SK-N-SH (cell line): ENCODE results near the gene GDPD5. TPM values are rescaled to one million over a fixed set of nuclear protein-coding genes. Genes with fewer than 3 reads are reported as not detected.

Experiments used
- CTCF ChIA-PET: fragments of 300-600, 350-600 bp; formaldehyde crosslinking; extraction: SDS; loops from one replicate; lab custom pipeline; 2021; lab: Yijun Ruan, JAX
- POLR2A ChIA-PET: fragments of 350-600 bp; sonication (Branson Sonifier 250); formaldehyde crosslinking; extraction: SDS; loops from one replicate; lab custom pipeline; 2020; ENCODE audit warnings: antibody characterized with exemption, inconsistent platforms; lab: Yijun Ruan, JAX
- DNase-seq: peaks from one replicate; pipeline ENCODE4 v3.0.0; 2012
- H2AFZ ChIP-seq: fragments of 200-600 bp; sonication (generic); 2 replicates; pipeline ENCODE4 v1.8.1; 2016; ENCODE audit warnings: antibody characterized with exemption, mild to moderate bottlenecking, low read depth
- H3F3A ChIP-seq: fragments of 200-600 bp; sonication (generic); replicated peaks from 2 replicates; pipeline ENCODE3; 2016; ENCODE audit warnings: antibody characterized with exemption, mild to moderate bottlenecking; ENCODE audit not compliant: insufficient read depth
- H3K27ac ChIP-seq, 2 experiments: fragments of 200-500 bp in 1 of 2; fragments of 200-600 bp in 1 of 2; sonication (Bioruptor generic) in 1 of 2; sonication (generic), shearing (Covaris generic) in 1 of 2; 2 replicates each; pipeline versions ENCODE4 v1.5.1 to v1.6.1; 2014 to 2016; ENCODE audit warnings: low read depth in 2 of 2, inconsistent platforms in 1 of 2, low read length in 1 of 2, mild to moderate bottlenecking in 1 of 2, mixed read lengths in 1 of 2
- H3K27me3 ChIP-seq: fragments of 200-600 bp; sonication (generic), shearing (Covaris generic); 2 replicates; pipeline ENCODE4 v1.6.1; 2016; ENCODE audit warnings: mixed run types; ENCODE audit not compliant: insufficient read depth
- H3K36me3 ChIP-seq, 2 experiments: fragments of 200-500 bp in 1 of 2; fragments of 200-600 bp in 1 of 2; sonication (Bioruptor generic) in 1 of 2; sonication (generic) in 1 of 2; replicated peaks in 1 of 2; 2 replicates each; pipeline versions ENCODE3 to v1.5.1; 2014 to 2016; ENCODE audit warnings: low read length in 1 of 2, mild to moderate bottlenecking in 1 of 2; ENCODE audit not compliant: insufficient read depth in 2 of 2, control insufficient read depth in 1 of 2
- H3K4me1 ChIP-seq, 2 experiments: fragments of 200-500 bp in 1 of 2; fragments of 200-600 bp in 1 of 2; sonication (Bioruptor generic) in 1 of 2; sonication (generic), shearing (Covaris generic) in 1 of 2; 2 replicates each; pipeline versions ENCODE4 v1.5.1 to v1.6.1; 2014 to 2016; ENCODE audit warnings: low read depth in 1 of 2, low read length in 1 of 2, mixed run types in 1 of 2; ENCODE audit not compliant: insufficient read depth in 2 of 2, control insufficient read depth in 1 of 2
- H3K4me2 ChIP-seq: fragments of 200-600 bp; sonication (generic), shearing (Covaris generic); 2 replicates; pipeline ENCODE4 v1.6.1; 2017; ENCODE audit warnings: mixed run types
- H3K4me3 ChIP-seq, 2 experiments: fragments of 200-500 bp in 1 of 2; fragments of 200-600 bp in 1 of 2; sonication (Bioruptor generic) in 1 of 2; sonication (generic), shearing (Covaris generic) in 1 of 2; 2 replicates each; pipeline versions ENCODE4 v1.5.1 to v1.8.1; 2014 to 2016; ENCODE audit warnings: low read depth in 2 of 2, inconsistent platforms in 1 of 2, low read length in 1 of 2, mild to moderate bottlenecking in 1 of 2, mixed read lengths in 1 of 2, moderate library complexity in 1 of 2
- H3K79me2 ChIP-seq: fragments of 200-600 bp; sonication (generic); 2 replicates; pipeline ENCODE4 v1.8.1; 2017; ENCODE audit warnings: mild to moderate bottlenecking; ENCODE audit not compliant: insufficient read depth
- H3K9ac ChIP-seq: fragments of 200-600 bp; sonication (generic); 2 replicates; pipeline ENCODE4 v1.6.1; 2017; ENCODE audit warnings: mixed run types
- H3K9me2 ChIP-seq: fragments of 200-600 bp; sonication (generic); 2 replicates; pipeline ENCODE4 v1.6.1; 2017; ENCODE audit warnings: mixed run types
- H3K9me3 ChIP-seq: fragments of 200-600 bp; sonication (generic); 2 replicates; pipeline ENCODE4 v1.6.1; 2017; ENCODE audit warnings: mixed run types, mild to moderate bottlenecking, moderate library complexity
- H4K20me1 ChIP-seq: fragments of 200-600 bp; sonication (generic); 2 replicates; pipeline ENCODE4 v1.6.1; 2017; ENCODE audit warnings: mild to moderate bottlenecking, mixed run types; ENCODE audit not compliant: insufficient read depth
- CHD2 ChIP-seq: fragments of 150-350 bp; IDR thresholded peaks from 2 replicates; pipeline ENCODE4 v1.6.1; 2018; ENCODE audit warnings: low read length; ENCODE audit not compliant: partially characterized antibody
- CTCF ChIP-seq: fragments of 200-600 bp; sonication (generic); IDR thresholded peaks from 2 replicates; pipeline ENCODE4 v1.6.1; 2017; ENCODE audit warnings: antibody characterized with exemption, mild to moderate bottlenecking, moderate library complexity
- EP300 ChIP-seq, 2 experiments: IDR thresholded peaks; 2 replicates each; pipeline versions ENCODE4 v1.4.0 to v1.6.1; 2012; ENCODE audit warnings: borderline replicate concordance in 1 of 2, low read depth in 1 of 2, low read length in 1 of 2
- FOSL2 ChIP-seq: IDR thresholded peaks from 2 replicates; pipeline ENCODE4 v1.4.0; 2012; ENCODE audit warnings: low read depth, mild to moderate bottlenecking, moderate library complexity, borderline replicate concordance
- FOXJ3 ChIP-seq: sonication (generic); formaldehyde crosslinking; IDR thresholded peaks from 2 replicates; pipeline ENCODE4 v1.5.1; 2020; ENCODE audit warnings: mild to moderate bottlenecking, missing genetic modification reagents
- FOXM1 ChIP-seq: IDR thresholded peaks from 2 replicates; pipeline ENCODE4 v1.4.0; 2012; ENCODE audit warnings: low read depth, mild to moderate bottlenecking
- GATA2 ChIP-seq: sonication (generic); formaldehyde crosslinking; IDR thresholded peaks from 2 replicates; pipeline ENCODE4 v1.5.0; 2020; ENCODE audit warnings: mild to moderate bottlenecking, missing genetic modification reagents
- JUND ChIP-seq: IDR thresholded peaks from 2 replicates; pipeline ENCODE4 v1.4.0; 2012
- MAX ChIP-seq: IDR thresholded peaks from 2 replicates; pipeline ENCODE4 v1.4.0; 2012; ENCODE audit warnings: low read depth
- MEF2A ChIP-seq: IDR thresholded peaks from 2 replicates; pipeline ENCODE4 v1.4.0; 2012; ENCODE audit warnings: low read depth, borderline replicate concordance
- MXI1 ChIP-seq: IDR thresholded peaks from 2 replicates; pipeline ENCODE4 v1.6.1; 2012; ENCODE audit warnings: mild to moderate bottlenecking, low read depth, low read length, improper control_type of control experiment
- NFIC ChIP-seq: IDR thresholded peaks from 2 replicates; pipeline ENCODE4 v1.4.0; 2012; ENCODE audit warnings: borderline replicate concordance
- NRF1 ChIP-seq: IDR thresholded peaks from 2 replicates; pipeline ENCODE4 v1.6.1; 2012; ENCODE audit warnings: low read depth, mild to moderate bottlenecking, low read length
- PBX3 ChIP-seq: IDR thresholded peaks from 2 replicates; pipeline ENCODE4; 2012
- POLR2AphosphoS5 ChIP-seq: IDR thresholded peaks from 2 replicates; pipeline ENCODE4 v1.6.1; 2012; ENCODE audit warnings: low read depth, low read length
- RAD21 ChIP-seq: IDR thresholded peaks from 2 replicates; pipeline ENCODE4 v1.6.1; 2012; ENCODE audit warnings: mild to moderate bottlenecking, low read length
- RCOR1 ChIP-seq: fragments of 150-350 bp; IDR thresholded peaks from 2 replicates; pipeline ENCODE4 v1.6.1; 2017; ENCODE audit warnings: antibody characterized with exemption, low read length
- RFX5 ChIP-seq: IDR thresholded peaks from 2 replicates; pipeline ENCODE4 v1.6.1; 2012; ENCODE audit warnings: mild to moderate bottlenecking, improper control_type of control experiment, low read length
- RXRA ChIP-seq: IDR thresholded peaks from 2 replicates; pipeline ENCODE4 v1.4.0; 2012; ENCODE audit warnings: low read depth, mild to moderate bottlenecking, borderline replicate concordance
- SIN3A ChIP-seq: IDR thresholded peaks from 2 replicates; pipeline ENCODE4 v1.6.1; 2012; ENCODE audit warnings: low read depth, mild to moderate bottlenecking, low read length, moderate library complexity, borderline replicate concordance
- SMC3 ChIP-seq: IDR thresholded peaks from 2 replicates; pipeline ENCODE4 v1.6.1; 2012; ENCODE audit warnings: low read depth, low read length, improper control_type of control experiment
- TAF1 ChIP-seq: IDR thresholded peaks from 2 replicates; pipeline ENCODE4 v1.6.1; 2012; ENCODE audit warnings: low read depth, mild to moderate bottlenecking, low read length, moderate library complexity, borderline replicate concordance
- TCF12 ChIP-seq: IDR thresholded peaks from 2 replicates; pipeline ENCODE4 v1.4.0; 2012
- TEAD4 ChIP-seq: IDR thresholded peaks from 2 replicates; pipeline ENCODE4 v1.4.0; 2012; ENCODE audit warnings: mild to moderate bottlenecking, borderline replicate concordance; ENCODE audit not compliant: insufficient read depth
- ZBTB33 ChIP-seq: IDR thresholded peaks from 2 replicates; pipeline ENCODE4 v1.4.0; 2012; ENCODE audit warnings: low read depth, borderline replicate concordance
- WGBS: methylation state at CpG from one replicate; pipeline ENCODE4 v1.1.6; 2017; ENCODE audit warnings: low lambda C conversion rate; 5-methylcytosine and 5-hydroxymethylcytosine counted together
- polyA plus RNA-seq, 3 experiments: library from polyadenylated mRNA; depleted of rRNA; stranded (reverse); fragments of >200 nt; gene quantifications; 2 replicates each; pipeline ENCODE4 v1.2.3, GENCODE V29; 2012

GDPD5 gene
- polyA plus RNA-seq, 1 of the 3 experiments (the other 2 are of a cell fraction) = 2.2 TPM

- H3K27me3 ChIP-seq = no peaks in the 10 kb centered on the region
- ChIA-PET CTCF (interaction anchor here (0.8 to 4.0 kb wide), 17 partner anchors 11 to 1776 kb away, joined by 3 to 15 read pairs (median 3); partner anchors contain the start of genes GDPD5 and MAP6), POLR2A (interaction anchor here (0.6 to 3.6 kb wide), 20 partner anchors 8 to 216 kb away, joined by 3 to 39 read pairs (median 4); partner anchors contain the start of genes MAP6 and SERPINH1)
- no peaks in the 10 kb centered on the region for H3K79me2 ChIP-seq
- WGBS = 24% methylated on average over 13 of the region's 21 CpGs
- no peaks in the 10 kb centered on the region for H3K9me2 ChIP-seq
- H3K4me2 ChIP-seq = peak overlapping the region; percentile 42; the same call in 1 of the 2 replicates
- DNase-seq = peak; percentile 96
- H3K36me3 ChIP-seq = no peaks in the 10 kb centered on the region
- H3K4me1 ChIP-seq = peaks cover 38 to 58% of the 10 kb centered on the region in 2 experiments
- no peaks in the 10 kb centered on the region for H4K20me1 ChIP-seq
- H3K9me3 ChIP-seq = no peaks in the 10 kb centered on the region
- TF ChIP-seq RXRA (no peak), JUND (peak; percentile 36; the same call in 1 of the 2 replicates), FOXJ3 (peak; percentile 93), PBX3 (peak; percentile 24; the same call in 1 of the 2 replicates), FOXM1 (no peak), TAF1 (no peak), MAX (peak; percentile 50; the same call in 1 of the 2 replicates), SMC3 (peak; percentile 28; the same call in 1 of the 2 replicates), MXI1 (peak; percentile 89), MEF2A (no peak; the same call in 1 of the 2 replicates), GATA2 (CRISPR knock-in tag) (no peak), TCF12 (peak; percentile 83; the same call in 1 of the 2 replicates), ZBTB33 (no peak), FOSL2 (peak; percentile 25; the same call in 1 of the 2 replicates), NFIC (peak; percentile 94), RAD21 (no peak; the same call in 1 of the 2 replicates), NRF1 (peak; percentile 17; the same call in 1 of the 2 replicates), TEAD4 (peak; percentile 44; the same call in 1 of the 2 replicates), RFX5 (peak; percentile 68), EP300 (IDR thresholded peaks at IDR 0.05; ENCODE audit: borderline replicate concordance in 1 of 2, low read depth in 1 of 2, low read length in 1 of 2) (peak; percentile 20 to 89; a peak in 3 of 4 replicates), CTCF (no peak), POLR2AphosphoS5 (no peak; the same call in none of the 2 replicates), RCOR1 (no peak; the same call in 1 of the 2 replicates), SIN3A (no peak), CHD2 (peak; percentile 85)
- peaks cover 9% of the 10 kb centered on the region for H3F3A ChIP-seq
- no peak overlapping the region; the same call in 1 of the 2 replicates for H3K9ac ChIP-seq
- peak overlapping the region; percentile 58 to 98; a peak in 3 of 4 replicates for H3K27ac ChIP-seq
- peak overlapping the region; percentile 61; the same call in 1 of the 2 replicates for H2AFZ ChIP-seq
- H3K4me3 ChIP-seq = peak overlapping the region in 1 of 2 experiments; percentile 14; a peak in 1 of 4 replicates
These were observed 28.7 kb upstream of the GDPD5 start for GRCh38 chr11:75554258-75555022.
